ENCODE data around the gene LRRC73. TPM values are rescaled to one million over a fixed set of nuclear protein-coding genes. Genes with fewer than 3 reads are reported as not detected.

The LRRC73 gene
- total and polyA plus RNA-seq, 8 donors = 0.30 to 1.0 (median 0.31) TPM; not detected in 3

GRCh38 chr6:43516367-43516696, 6.2 kb upstream of the LRRC73 start:
- 0 to 1% (median 1%) methylated on average over 7 to 10 of the region's 10 CpGs for WGBS, 5 donors
- TF ChIP-seq POLR2A (IDR thresholded peaks at IDR 0.05) (no peak), EP300 (IDR thresholded peaks at IDR 0.05) (no peak), POLR2AphosphoS5 (IDR thresholded peaks at IDR 0.05) (no peak), CTCF (IDR thresholded peaks at IDR 0.05) (no peak)
- H3K36me3 ChIP-seq = peaks cover 53 to 70% (median 65%) of the 10 kb centered on the region in 4 donors

GRCh38 chr6:43515808-43516207, 5.7 kb upstream of the LRRC73 start:
- no peaks in the 10 kb centered on the region for H3K27me3 ChIP-seq
- no peaks in the 10 kb centered on the region for H3K9me3 ChIP-seq
- peaks cover 33 to 63% (median 53%) of the 10 kb centered on the region in 4 donors for H3K4me1 ChIP-seq
- intact Hi-C loops (cut with DNase I; ENCODE audit: low total_unique reads) = no loop called here
- peak overlapping the region in 4 of 5 donors; percentile 86 to 93 (median 88) for H3K27ac ChIP-seq
- H3K36me3 ChIP-seq = peaks cover 50 to 70% (median 65%) of the 10 kb centered on the region in 4 donors
- WGBS, 5 donors = 43 to 64% (median 59%) methylated on average over 9 of the region's 9 CpGs
- no peak for DNase-seq
- TF ChIP-seq POLR2AphosphoS5 (IDR thresholded peaks at IDR 0.05) (no peak), EP300 (IDR thresholded peaks at IDR 0.05) (no peak), CTCF (IDR thresholded peaks at IDR 0.05) (no peak), POLR2A (IDR thresholded peaks at IDR 0.05) (no peak)
- peak overlapping the region; percentile 75 to 98 (median 94) for H3K4me3 ChIP-seq

More at GRCh38 chr6:43516367-43516696, 6.2 kb upstream of the LRRC73 start:
- DNase-seq = no peak
- Histone ChIP-seq H3K9me3 (no peaks in the 10 kb centered on the region), H3K4me3 (peak overlapping the region; percentile 75 to 98 (median 94)), H3K27ac (peak overlapping the region; percentile 86 to 93 (median 87)), H3K27me3 (no peaks in the 10 kb centered on the region), H3K4me1 (peaks cover 29 to 58% (median 49%) of the 10 kb centered on the region in 4 donors)
- intact Hi-C loops (cut with DNase I; ENCODE audit: low total_unique reads) = no loop called here

- TF ChIP-seq EP300 (IDR thresholded peaks at IDR 0.05) = no peak
- no peak overlapping the region for H3K4me3 ChIP-seq
- H3K27me3 ChIP-seq = peaks cover 0 to 28% (median 11%) of the 10 kb centered on the region in 3 donors
- intact Hi-C loops (cut with DNase I; ENCODE audit: low total_unique reads) = no loop called here
- DNase-seq = no peak
- no peaks in the 10 kb centered on the region for H3K9me3 ChIP-seq
- H3K36me3 ChIP-seq = peaks cover 34 to 52% (median 48%) of the 10 kb centered on the region in 4 donors
- H3K4me1 ChIP-seq = peaks cover 37 to 66% (median 56%) of the 10 kb centered on the region in 4 donors
- 81 to 86% (median 84%) methylated on average over 11 of the region's 11 CpGs for WGBS, 5 donors
- H3K27ac ChIP-seq = peak overlapping the region in 3 of 5 donors; percentile 81 to 83 (median 81)
These were observed 1.8 kb upstream of the LRRC73 start for GRCh38 chr6:43511824-43512415.

- intact Hi-C loops (cut with DNase I; ENCODE audit: low total_unique reads) = no loop called here
- H3K4me1 ChIP-seq = peaks cover 38 to 68% (median 57%) of the 10 kb centered on the region in 4 donors
- TF ChIP-seq CTCF (IDR thresholded peaks at IDR 0.05) (no peak), POLR2AphosphoS5 (IDR thresholded peaks at IDR 0.05) (peak in 1 of 3 donors; percentile 11), POLR2A (IDR thresholded peaks at IDR 0.05) (no peak), EP300 (IDR thresholded peaks at IDR 0.05) (no peak)
- H3K27me3 ChIP-seq = peaks cover 0 to 28% (median 11%) of the 10 kb centered on the region in 3 donors
- H3K27ac ChIP-seq = peak overlapping the region; percentile 81 to 89 (median 83)
- H3K36me3 ChIP-seq = peaks cover 34 to 53% (median 52%) of the 10 kb centered on the region in 4 donors
- no peaks in the 10 kb centered on the region for H3K9me3 ChIP-seq
- DNase-seq = peak; percentile 73 to 82
- H3K4me3 ChIP-seq = peak overlapping the region; percentile 73 to 89 (median 77)
- WGBS, 5 donors = 19 to 52% (median 34%) methylated on average over 2 to 10 of the region's 10 CpGs
These were observed 649 bp upstream of the LRRC73 start for GRCh38 chr6:43510827-43511163.
